GM15510 (cell line): ENCODE data around the gene DCST2.

ENCODE experiments used
- POLR2A ChIP-seq: IDR thresholded peaks from 3 replicates; pipeline ENCODE4 v1.6.1; 2011; ENCODE audit warnings: borderline replicate concordance; ENCODE audit not compliant: insufficient read length; ENCODE audit errors: extremely low read depth

The DCST2 gene

GRCh38 chr1:155061381-155062150 lies 28.0 kb upstream of the DCST2 start:
- no peak for TF ChIP-seq POLR2A

- no peak for TF ChIP-seq POLR2A
Observed at GRCh38 chr1:155060736-155061135, 27.2 kb upstream of the DCST2 start.

GRCh38 chr1:155057788-155058211 lies 24.2 kb upstream of the DCST2 start:
- TF ChIP-seq POLR2A = no peak

GRCh38 chr1:155057104-155057503 lies 23.5 kb upstream of the DCST2 start:
- no peak for TF ChIP-seq POLR2A

GRCh38 chr1:155053531-155054105 lies 20.0 kb upstream of the DCST2 start:
- no peak for TF ChIP-seq POLR2A

- no peak for TF ChIP-seq POLR2A
Observed at GRCh38 chr1:155052439-155053395, 19.1 kb upstream of the DCST2 start.

GRCh38 chr1:155051777-155052398 lies 18.3 kb upstream of the DCST2 start:
- no peak for TF ChIP-seq POLR2A

- TF ChIP-seq POLR2A = peak; percentile 57
Observed at GRCh38 chr1:155051342-155051776, 17.8 kb upstream of the DCST2 start.

GRCh38 chr1:155050560-155051341 lies 17.2 kb upstream of the DCST2 start, which contains the start of gene ADAM15:
ADAM15 (plus strand) TSS chr1:155051316; CDS start chr1:155051387, 71 bp downstream.
- no peak for TF ChIP-seq POLR2A

GRCh38 chr1:155049651-155050559 lies 16.3 kb upstream of the DCST2 start:
- no peak for TF ChIP-seq POLR2A

GRCh38 chr1:155048449-155049334 lies 15.1 kb upstream of the DCST2 start:
- no peak for TF ChIP-seq POLR2A

- TF ChIP-seq POLR2A = no peak
Observed at GRCh38 chr1:155044812-155045657, 11.5 kb upstream of the DCST2 start.

- no peak for TF ChIP-seq POLR2A
Observed at GRCh38 chr1:155044365-155044764, 10.8 kb upstream of the DCST2 start.
